Duodenal mucosa (tissue), 2 donors: Measurements from ENCODE around the gene POC5.
"Not testable (repeated sequence)": the region's sequence is repeated elsewhere in the genome, so short reads cannot be mapped to it uniquely, and the experiment has no call there.

ENCODE experiments used
- H3K27ac ChIP-seq: one replicate; pipeline ENCODE4 v1.7.0; 2013; ENCODE audit warnings: low read depth, low read length
- H3K27me3 ChIP-seq, 2 donors: one replicate each; pipeline ENCODE4 v1.7.0; 2013; ENCODE audit warnings: low read length in 2 of 2, control low read depth in 1 of 2; ENCODE audit not compliant: insufficient read depth in 2 of 2, control insufficient read depth in 1 of 2
- H3K36me3 ChIP-seq, 2 donors: one replicate each; pipeline ENCODE4 v1.7.0; 2013; ENCODE audit warnings: low read length in 2 of 2, control low read depth in 1 of 2; ENCODE audit not compliant: insufficient read depth in 2 of 2, control insufficient read depth in 1 of 2
- H3K4me1 ChIP-seq, 2 donors: one replicate each; pipeline ENCODE4 v1.7.0; 2013; ENCODE audit warnings: low read length in 2 of 2, control low read depth in 1 of 2; ENCODE audit not compliant: insufficient read depth in 2 of 2, control insufficient read depth in 1 of 2
- H3K4me3 ChIP-seq, 2 donors: one replicate each; pipeline ENCODE4 v1.7.0; 2013; ENCODE audit warnings: low read length in 2 of 2, low read depth in 1 of 2
- H3K9ac ChIP-seq, 2 donors: one replicate each; pipeline ENCODE4 v1.7.0; 2013; ENCODE audit warnings: low read length in 2 of 2, low read depth in 1 of 2
- H3K9me3 ChIP-seq, 2 donors: one replicate each; pipeline ENCODE4 v1.7.0; 2013; ENCODE audit warnings: low read length in 2 of 2, control low read depth in 1 of 2; ENCODE audit not compliant: control insufficient read depth in 1 of 2

POC5 gene

DNA sequence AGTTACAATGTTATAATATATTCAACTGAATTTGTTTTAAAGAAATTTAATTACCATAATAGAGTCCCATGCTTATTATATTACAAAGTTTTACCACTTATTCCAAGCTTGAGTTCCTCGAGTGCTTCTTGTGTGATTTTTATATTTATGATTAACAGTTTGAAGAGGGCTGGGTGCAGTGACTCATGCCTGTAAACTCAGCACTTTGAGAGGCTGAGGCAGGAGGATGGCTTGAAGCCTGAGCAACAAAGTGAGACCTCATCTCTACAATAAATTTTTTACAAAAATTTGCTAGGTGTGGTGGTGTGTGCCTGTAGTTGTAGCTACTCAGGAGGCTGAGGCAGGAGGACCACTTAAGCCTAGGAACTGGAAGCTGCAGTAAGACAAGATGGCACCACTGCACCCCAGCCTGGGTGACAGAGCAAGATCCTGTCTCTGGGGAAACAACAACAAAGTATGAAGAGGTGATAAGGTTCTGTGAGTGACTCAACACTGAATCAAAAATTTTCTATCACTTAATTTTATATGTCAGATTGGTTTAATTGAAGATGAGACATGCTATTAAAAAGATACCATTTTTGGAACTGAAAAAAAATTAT lies 9.2 kb downstream of the POC5 start:
- H3K27ac ChIP-seq: no peak overlapping the region
- no peaks in the 10 kb centered on the region for H3K4me1 ChIP-seq
- no peak overlapping the region for H3K9ac ChIP-seq
- no peaks in the 10 kb centered on the region for H3K9me3 ChIP-seq
- H3K36me3 ChIP-seq: peaks cover 2 to 15% of the 10 kb centered on the region in 2 donors
- H3K27me3 ChIP-seq: no peaks in the 10 kb centered on the region
- H3K4me3 ChIP-seq: no peak overlapping the region

DNA sequence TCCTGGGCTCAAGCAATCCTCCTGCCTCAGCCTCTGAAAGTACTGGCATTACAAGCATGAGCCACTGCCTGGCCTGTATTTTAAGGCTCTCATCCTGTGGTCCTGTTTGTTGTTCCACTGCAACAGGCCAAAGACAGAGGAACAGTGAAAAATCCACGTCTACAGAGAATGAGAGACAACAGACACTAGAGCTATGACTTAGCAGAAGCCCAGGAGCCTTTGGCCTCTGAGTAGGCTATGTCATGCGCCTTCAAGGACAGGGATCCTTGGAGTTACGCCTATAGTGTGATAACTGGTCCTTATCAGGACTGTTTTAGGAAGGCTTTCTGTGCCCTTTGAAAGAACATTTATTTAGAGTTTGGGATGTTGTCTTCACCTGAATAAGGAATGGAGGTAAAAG lies 10.5 kb downstream of the POC5 start:
- Histone ChIP-seq H3K4me1 (no peaks in the 10 kb centered on the region), H3K4me3 (no peak overlapping the region), H3K9ac (no peak overlapping the region), H3K27me3 (no peaks in the 10 kb centered on the region), H3K9me3 (no peaks in the 10 kb centered on the region), H3K27ac (no peak overlapping the region), H3K36me3 (peaks cover 12 to 26% of the 10 kb centered on the region in 2 donors)

- no peak overlapping the region for H3K9ac ChIP-seq
- no peak overlapping the region for H3K27ac ChIP-seq
- no peaks in the 10 kb centered on the region for H3K27me3 ChIP-seq
- H3K4me3 ChIP-seq: no peak overlapping the region
- peaks cover 14 to 28% of the 10 kb centered on the region in 2 donors for H3K36me3 ChIP-seq
- no peaks in the 10 kb centered on the region for H3K9me3 ChIP-seq
- H3K4me1 ChIP-seq: no peaks in the 10 kb centered on the region
Measured at GRCh38 chr5:75706016-75706415, 11.2 kb downstream of the POC5 start.

- Histone ChIP-seq H3K4me1 (no peaks in the 10 kb centered on the region), H3K4me3 (no peak overlapping the region), H3K9me3 (no peaks in the 10 kb centered on the region), H3K9ac (no peak overlapping the region), H3K27me3 (no peaks in the 10 kb centered on the region), H3K36me3 (peaks cover 14% of the 10 kb centered on the region in 2 donors), H3K27ac (no peak overlapping the region)
Measured at GRCh38 chr5:75701856-75702255, 15.4 kb downstream of the POC5 start.

DNA sequence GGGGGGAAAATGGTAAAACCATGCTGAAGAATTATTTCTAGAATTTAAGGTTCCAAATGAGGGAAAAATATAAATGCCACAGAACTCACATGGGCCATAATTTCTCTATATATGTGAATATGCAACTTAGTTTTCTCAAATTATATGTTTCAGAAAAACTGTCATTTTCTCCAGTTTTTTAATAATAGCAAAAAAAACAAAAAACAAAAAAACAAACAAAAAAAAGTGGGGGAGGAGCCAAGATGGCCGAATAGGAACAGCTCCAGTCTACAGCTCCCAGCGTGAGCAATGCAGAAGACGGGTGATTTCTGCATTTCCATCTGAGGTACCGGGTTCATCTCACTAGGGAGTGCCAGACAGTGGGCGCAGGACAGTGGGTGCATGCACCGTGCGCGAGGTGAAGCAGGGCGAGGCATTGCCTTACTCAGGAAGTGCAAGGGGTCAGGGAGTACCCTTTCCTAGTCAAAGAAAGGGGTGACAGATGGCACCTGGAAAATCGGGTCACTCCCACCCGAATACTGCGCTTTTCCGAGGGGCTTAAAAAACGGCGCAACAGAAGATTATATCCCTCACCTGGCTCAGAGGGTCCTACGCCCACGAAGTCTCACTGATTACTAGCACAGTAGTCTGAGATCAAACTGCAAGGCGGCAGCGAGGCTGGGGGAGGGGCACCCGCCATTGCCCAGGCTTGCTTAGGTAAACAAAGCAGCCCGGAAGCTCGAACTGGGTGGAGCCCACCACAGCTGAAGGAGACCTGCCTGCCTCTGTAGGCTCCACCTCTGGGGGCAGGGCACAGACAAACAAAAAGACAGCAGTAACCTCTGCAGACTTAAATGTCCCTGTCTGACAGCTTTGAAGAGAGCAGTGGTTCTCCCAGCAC lies 21.5 kb downstream of the POC5 start:
- not testable (repeated sequence) for H3K4me1 ChIP-seq, H3K9ac ChIP-seq, H3K4me3 ChIP-seq, H3K9me3 ChIP-seq, H3K27me3 ChIP-seq, H3K27ac ChIP-seq
- H3K36me3 ChIP-seq: peaks cover 0 to 15% of the 10 kb centered on the region in 2 donors

DNA sequence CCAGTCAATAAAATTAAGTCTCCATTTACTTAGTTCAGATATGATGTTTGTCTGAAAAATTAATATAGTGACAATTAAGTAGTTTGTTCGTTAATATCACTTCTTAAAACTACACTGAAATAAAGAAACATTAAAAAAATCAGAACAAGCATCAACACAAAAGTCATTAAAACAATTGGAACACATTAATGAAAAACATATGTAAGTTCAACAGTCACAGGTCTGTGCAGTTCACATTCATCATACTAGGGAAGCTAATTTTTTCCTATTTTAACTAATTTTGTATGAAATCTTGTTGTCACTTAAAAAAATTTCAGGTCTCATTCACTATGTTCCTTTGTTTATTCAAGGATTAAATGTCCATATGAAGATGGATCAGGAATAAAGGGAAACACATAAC lies 22.5 kb downstream of the POC5 start:
- Histone ChIP-seq H3K36me3 (peaks cover 0 to 19% of the 10 kb centered on the region in 2 donors), H3K9ac (no peak overlapping the region), H3K9me3 (no peaks in the 10 kb centered on the region), H3K4me1 (no peaks in the 10 kb centered on the region), H3K4me3 (no peak overlapping the region), H3K27ac (no peak overlapping the region), H3K27me3 (no peaks in the 10 kb centered on the region)

GRCh38 chr5:75690669-75691068 lies 26.6 kb downstream of the POC5 start:
- H3K9ac ChIP-seq: no peak overlapping the region
- H3K27ac ChIP-seq: no peak overlapping the region
- peaks cover 0 to 30% of the 10 kb centered on the region in 2 donors for H3K36me3 ChIP-seq
- no peaks in the 10 kb centered on the region for H3K27me3 ChIP-seq
- H3K4me1 ChIP-seq: no peaks in the 10 kb centered on the region
- no peak overlapping the region for H3K4me3 ChIP-seq
- no peaks in the 10 kb centered on the region for H3K9me3 ChIP-seq

- Histone ChIP-seq H3K9me3 (no peaks in the 10 kb centered on the region), H3K9ac (no peak overlapping the region), H3K27ac (no peak overlapping the region), H3K4me1 (no peaks in the 10 kb centered on the region), H3K4me3 (no peak overlapping the region), H3K36me3 (peaks cover 0 to 29% of the 10 kb centered on the region in 2 donors), H3K27me3 (no peaks in the 10 kb centered on the region)
Measured at GRCh38 chr5:75686480-75686879, 30.8 kb downstream of the POC5 start.

DNA sequence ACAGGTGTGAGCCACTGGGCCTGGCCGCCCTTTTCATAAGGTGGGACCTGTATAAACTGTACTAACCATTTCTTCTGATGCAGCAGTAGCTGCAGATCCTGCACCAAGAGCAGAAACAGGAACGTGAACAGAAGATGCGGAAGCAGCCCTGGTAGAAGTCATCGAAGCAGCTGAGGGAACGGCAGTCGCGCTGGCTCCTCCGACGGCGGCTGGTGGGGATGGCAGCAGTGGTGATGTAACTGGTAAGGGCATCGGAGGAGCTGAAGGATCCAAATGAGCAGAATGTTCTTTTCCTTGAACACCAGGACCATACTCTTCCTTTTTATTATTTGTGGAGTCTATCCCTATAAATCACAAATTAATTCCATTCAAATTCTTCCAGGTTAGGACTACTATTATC lies 32.1 kb downstream of the POC5 start:
- no peaks in the 10 kb centered on the region for H3K4me1 ChIP-seq
- H3K27ac ChIP-seq: no peak overlapping the region
- H3K4me3 ChIP-seq: no peak overlapping the region
- H3K9me3 ChIP-seq: no peaks in the 10 kb centered on the region
- no peaks in the 10 kb centered on the region for H3K27me3 ChIP-seq
- peaks cover 0 to 25% of the 10 kb centered on the region in 2 donors for H3K36me3 ChIP-seq
- H3K9ac ChIP-seq: no peak overlapping the region

DNA sequence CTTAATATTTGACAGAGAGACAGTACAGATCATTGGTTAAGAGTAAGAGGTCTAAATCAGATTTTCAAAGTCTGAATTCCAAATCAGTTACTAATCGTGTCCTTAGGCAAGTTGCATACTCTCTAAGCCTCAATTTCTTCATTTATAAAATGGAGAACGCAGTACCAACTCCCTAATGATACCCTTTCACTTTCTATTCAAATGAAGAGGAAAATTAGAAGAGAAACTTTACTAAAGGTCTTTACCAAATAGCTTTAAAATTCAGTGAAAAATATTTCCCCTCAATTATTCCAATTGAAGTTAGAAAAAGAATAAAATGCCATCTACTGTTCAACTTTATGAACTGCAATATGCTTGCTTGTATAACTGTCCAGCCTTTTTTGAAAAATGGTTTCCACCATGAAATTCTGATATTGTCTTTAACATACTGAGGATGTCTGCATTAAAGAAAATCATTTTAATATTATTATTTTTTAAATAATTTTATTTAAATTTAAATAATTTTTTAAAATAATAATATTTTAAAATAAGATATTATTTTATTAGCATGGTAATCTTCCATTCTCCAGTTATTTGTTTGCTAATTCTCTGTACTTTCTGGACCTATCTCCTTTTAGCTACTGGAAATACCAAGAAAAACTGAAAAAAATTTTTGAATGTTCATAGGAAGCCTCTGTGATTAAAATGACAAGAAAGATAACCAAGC lies 36.0 kb downstream of the POC5 start:
- no peaks in the 10 kb centered on the region for H3K9me3 ChIP-seq
- no peaks in the 10 kb centered on the region for H3K4me1 ChIP-seq
- no peak overlapping the region for H3K9ac ChIP-seq
- H3K4me3 ChIP-seq: no peak overlapping the region
- peaks cover 0 to 11% of the 10 kb centered on the region in 2 donors for H3K36me3 ChIP-seq
- no peaks in the 10 kb centered on the region for H3K27me3 ChIP-seq
- no peak overlapping the region for H3K27ac ChIP-seq
